WTC11 (cell line): ENCODE results near the gene LTBP3. TPM values are rescaled to one million over a fixed set of nuclear protein-coding genes. Genes with fewer than 3 reads are reported as not detected.

Experiments used
- ATAC-seq: fragments of 200-7000 bp; cut with Tn5 transposase; 2 replicates; pipeline ENCODE4 v1.10.0; 2021; ENCODE audit warnings: mild to moderate bottlenecking, moderate library complexity
- CTCF ChIA-PET: fragments of 300-600 bp; sonication (Branson Sonifier 250); formaldehyde crosslinking; loops from one replicate; lab custom pipeline; 2021; ENCODE audit warnings: antibody characterized with exemption; lab: Charles Lee
- POLR2A ChIA-PET: fragments of 350-600 bp; sonication (Branson Sonifier 250); formaldehyde crosslinking; loops from one replicate; lab custom pipeline; 2021; ENCODE audit warnings: antibody characterized with exemption; lab: Charles Lee
- DNase-seq: peaks from one replicate; pipeline ENCODE4 v3.0.0; 2021; ENCODE audit warnings: low spot score
- H3K27ac Mint-ChIP-seq: 2 replicates; pipeline ENCODE4 v1.8.0; 2021; ENCODE audit warnings: mixed read lengths
- H3K27me3 Mint-ChIP-seq: 2 replicates; pipeline ENCODE4 v1.8.0; 2021; ENCODE audit warnings: low read depth, mild to moderate bottlenecking, moderate library complexity, mixed read lengths
- H3K36me3 Mint-ChIP-seq: 2 replicates; pipeline ENCODE4 v1.8.0; 2021; ENCODE audit warnings: mixed read lengths
- H3K4me1 Mint-ChIP-seq: 2 replicates; pipeline ENCODE4 v1.8.0; 2022; ENCODE audit warnings: mixed read lengths
- H3K4me3 Mint-ChIP-seq: 2 replicates; pipeline ENCODE4 v1.8.0; 2021; ENCODE audit warnings: mild to moderate bottlenecking, moderate library complexity, mixed read lengths
- H3K9me3 Mint-ChIP-seq: 2 replicates; pipeline ENCODE4 v1.8.0; 2021; ENCODE audit warnings: mixed read lengths
- ATF1 ChIP-seq: sonication (generic); formaldehyde crosslinking; IDR thresholded peaks from 2 replicates; pipeline ENCODE4 v1.8.1; 2023; ENCODE audit warnings: mild to moderate bottlenecking, moderate library complexity, missing genetic modification reagents
- CREM ChIP-seq: sonication (generic); formaldehyde crosslinking; IDR thresholded peaks from 2 replicates; pipeline ENCODE4 v1.8.1; 2022; ENCODE audit warnings: mild to moderate bottlenecking, missing genetic modification reagents, moderate library complexity
- EMX1 ChIP-seq: fragments of 250-450 bp; sonication (Bioruptor Pico); IDR thresholded peaks from 2 replicates; pipeline ENCODE4 v1.8.0; 2021; ENCODE audit warnings: mild to moderate bottlenecking
- ESRRA ChIP-seq: sonication (generic); formaldehyde crosslinking; IDR thresholded peaks from 2 replicates; pipeline ENCODE4 v1.8.1; 2022; ENCODE audit warnings: mild to moderate bottlenecking, missing genetic modification reagents, borderline replicate concordance
- GTF2I ChIP-seq: fragments of 250-450 bp; sonication (Bioruptor Pico); conservative IDR thresholded peaks from 2 replicates; pipeline ENCODE4 v1.4.0; 2021; ENCODE audit warnings: mild to moderate bottlenecking
- IRF2 ChIP-seq: sonication (generic); formaldehyde crosslinking; IDR thresholded peaks from 2 replicates; pipeline ENCODE4 v1.8.0; 2022; ENCODE audit warnings: low read depth, missing genetic modification reagents, borderline replicate concordance
- NR1H2 ChIP-seq: sonication (generic); formaldehyde crosslinking; IDR thresholded peaks from 2 replicates; pipeline ENCODE4 v1.9.0; 2021; ENCODE audit warnings: mild to moderate bottlenecking, moderate library complexity, missing genetic modification reagents
- SMAD4 ChIP-seq: sonication (generic); formaldehyde crosslinking; IDR thresholded peaks from 2 replicates; pipeline ENCODE4 v1.8.0; 2022; ENCODE audit warnings: mild to moderate bottlenecking, missing genetic modification reagents
- ZBTB21 ChIP-seq: sonication (generic); formaldehyde crosslinking; IDR thresholded peaks from 2 replicates; pipeline ENCODE4 v1.8.1; 2023; ENCODE audit warnings: mild to moderate bottlenecking, missing genetic modification reagents, borderline replicate concordance
- ZNF121 ChIP-seq: sonication (generic); formaldehyde crosslinking; IDR thresholded peaks from 2 replicates; pipeline ENCODE4 v1.8.0; 2023; ENCODE audit warnings: missing genetic modification reagents
- ZNF317 ChIP-seq: sonication (generic); formaldehyde crosslinking; IDR thresholded peaks from 2 replicates; pipeline ENCODE4 v1.8.1; 2023; ENCODE audit warnings: low read depth, mild to moderate bottlenecking, moderate library complexity, missing genetic modification reagents, borderline replicate concordance
- total RNA-seq: library from RNA; stranded (reverse); gene quantifications from 3 replicates; pipeline ENCODE4 v1.2.3, GENCODE V29; 2021
- TF ChIP-seq, protein P1 (sequence below): sonication (generic); formaldehyde crosslinking; IDR thresholded peaks from 2 replicates; pipeline ENCODE4 v1.8.1; 2023; ENCODE audit warnings: mild to moderate bottlenecking, missing genetic modification reagents, moderate library complexity
- TF ChIP-seq, protein P2 (sequence below): sonication (generic); formaldehyde crosslinking; IDR thresholded peaks from 2 replicates; pipeline ENCODE4 v1.8.0; 2023; ENCODE audit warnings: missing genetic modification reagents, mild to moderate bottlenecking, borderline replicate concordance
- TF ChIP-seq, protein P3 (sequence below): sonication (generic); formaldehyde crosslinking; IDR thresholded peaks from 2 replicates; pipeline ENCODE4 v1.8.1; 2022; ENCODE audit warnings: mild to moderate bottlenecking, moderate library complexity, missing genetic modification reagents
- TF ChIP-seq, protein P4 (sequence below): sonication (generic); formaldehyde crosslinking; IDR thresholded peaks from 2 replicates; pipeline ENCODE4 v1.8.1; 2023; ENCODE audit warnings: mild to moderate bottlenecking, missing genetic modification reagents
- TF ChIP-seq, protein P5 (sequence below): fragments of 250-450 bp; sonication (Bioruptor Pico); IDR thresholded peaks from 2 replicates; pipeline ENCODE4 v2.1.2; 2022; ENCODE audit warnings: mild to moderate bottlenecking, moderate library complexity
- TF ChIP-seq, protein P6 (sequence below): fragments of 250-450 bp; sonication (Bioruptor Pico); IDR thresholded peaks from 2 replicates; pipeline ENCODE4 v1.9.0; 2021; ENCODE audit warnings: moderate library complexity, mild to moderate bottlenecking, inconsistent platforms, borderline replicate concordance
- TF ChIP-seq, protein P7 (sequence below): sonication (generic); formaldehyde crosslinking; IDR thresholded peaks from 2 replicates; pipeline ENCODE4 v1.8.0; 2022; ENCODE audit warnings: missing genetic modification reagents
- TF ChIP-seq, protein P8 (sequence below): sonication (generic); formaldehyde crosslinking; IDR thresholded peaks from 2 replicates; pipeline ENCODE4 v1.8.0; 2023; ENCODE audit warnings: mild to moderate bottlenecking, missing genetic modification reagents

Gene LTBP3
- total RNA-seq, 1 experiment from 2014 or later = 20.7 TPM

DNA sequence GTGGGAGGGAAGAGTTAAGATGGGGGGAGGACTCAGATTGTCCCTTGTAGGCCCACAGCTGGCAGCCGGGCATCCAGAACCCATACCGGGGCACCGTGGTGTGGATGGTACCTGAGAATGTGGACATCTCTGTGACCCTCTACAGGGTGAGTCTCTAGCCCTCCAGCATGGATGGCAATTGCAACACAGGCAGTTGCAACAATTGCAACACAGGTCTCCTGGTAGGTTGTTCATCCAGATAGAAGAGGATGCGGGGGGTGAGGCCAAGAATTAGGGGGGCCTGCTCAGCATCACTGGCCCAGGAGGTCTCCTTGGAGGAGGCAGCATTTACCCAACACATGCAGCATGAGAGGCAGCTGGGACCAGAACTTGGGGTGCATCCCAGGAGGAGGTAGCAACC lies 21.1 kb upstream of the LTBP3 start:
- peaks cover 66% of the 10 kb centered on the region for H3K27me3 Mint-ChIP-seq
- TF ChIP-seq CREM (CRISPR knock-in tag) = no peak
- TF ChIP-seq EMX1 (CRISPR knock-in tag) = no peak
- TF ChIP-seq ZBTB21 = no peak
- TF ChIP-seq NR1H2 (CRISPR knock-in tag) = no peak
- TF ChIP-seq, protein P1, sequence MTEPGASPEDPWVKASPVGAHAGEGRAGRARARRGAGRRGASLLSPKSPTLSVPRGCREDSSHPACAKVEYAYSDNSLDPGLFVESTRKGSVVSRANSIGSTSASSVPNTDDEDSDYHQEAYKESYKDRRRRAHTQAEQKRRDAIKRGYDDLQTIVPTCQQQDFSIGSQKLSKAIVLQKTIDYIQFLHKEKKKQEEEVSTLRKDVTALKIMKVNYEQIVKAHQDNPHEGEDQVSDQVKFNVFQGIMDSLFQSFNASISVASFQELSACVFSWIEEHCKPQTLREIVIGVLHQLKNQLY (CRISPR knock-in tag) = no peak
- TF ChIP-seq, protein P2, sequence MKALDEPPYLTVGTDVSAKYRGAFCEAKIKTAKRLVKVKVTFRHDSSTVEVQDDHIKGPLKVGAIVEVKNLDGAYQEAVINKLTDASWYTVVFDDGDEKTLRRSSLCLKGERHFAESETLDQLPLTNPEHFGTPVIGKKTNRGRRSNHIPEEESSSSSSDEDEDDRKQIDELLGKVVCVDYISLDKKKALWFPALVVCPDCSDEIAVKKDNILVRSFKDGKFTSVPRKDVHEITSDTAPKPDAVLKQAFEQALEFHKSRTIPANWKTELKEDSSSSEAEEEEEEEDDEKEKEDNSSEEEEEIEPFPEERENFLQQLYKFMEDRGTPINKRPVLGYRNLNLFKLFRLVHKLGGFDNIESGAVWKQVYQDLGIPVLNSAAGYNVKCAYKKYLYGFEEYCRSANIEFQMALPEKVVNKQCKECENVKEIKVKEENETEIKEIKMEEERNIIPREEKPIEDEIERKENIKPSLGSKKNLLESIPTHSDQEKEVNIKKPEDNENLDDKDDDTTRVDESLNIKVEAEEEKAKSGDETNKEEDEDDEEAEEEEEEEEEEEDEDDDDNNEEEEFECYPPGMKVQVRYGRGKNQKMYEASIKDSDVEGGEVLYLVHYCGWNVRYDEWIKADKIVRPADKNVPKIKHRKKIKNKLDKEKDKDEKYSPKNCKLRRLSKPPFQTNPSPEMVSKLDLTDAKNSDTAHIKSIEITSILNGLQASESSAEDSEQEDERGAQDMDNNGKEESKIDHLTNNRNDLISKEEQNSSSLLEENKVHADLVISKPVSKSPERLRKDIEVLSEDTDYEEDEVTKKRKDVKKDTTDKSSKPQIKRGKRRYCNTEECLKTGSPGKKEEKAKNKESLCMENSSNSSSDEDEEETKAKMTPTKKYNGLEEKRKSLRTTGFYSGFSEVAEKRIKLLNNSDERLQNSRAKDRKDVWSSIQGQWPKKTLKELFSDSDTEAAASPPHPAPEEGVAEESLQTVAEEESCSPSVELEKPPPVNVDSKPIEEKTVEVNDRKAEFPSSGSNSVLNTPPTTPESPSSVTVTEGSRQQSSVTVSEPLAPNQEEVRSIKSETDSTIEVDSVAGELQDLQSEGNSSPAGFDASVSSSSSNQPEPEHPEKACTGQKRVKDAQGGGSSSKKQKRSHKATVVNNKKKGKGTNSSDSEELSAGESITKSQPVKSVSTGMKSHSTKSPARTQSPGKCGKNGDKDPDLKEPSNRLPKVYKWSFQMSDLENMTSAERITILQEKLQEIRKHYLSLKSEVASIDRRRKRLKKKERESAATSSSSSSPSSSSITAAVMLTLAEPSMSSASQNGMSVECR = no peak
- TF ChIP-seq, protein P3, sequence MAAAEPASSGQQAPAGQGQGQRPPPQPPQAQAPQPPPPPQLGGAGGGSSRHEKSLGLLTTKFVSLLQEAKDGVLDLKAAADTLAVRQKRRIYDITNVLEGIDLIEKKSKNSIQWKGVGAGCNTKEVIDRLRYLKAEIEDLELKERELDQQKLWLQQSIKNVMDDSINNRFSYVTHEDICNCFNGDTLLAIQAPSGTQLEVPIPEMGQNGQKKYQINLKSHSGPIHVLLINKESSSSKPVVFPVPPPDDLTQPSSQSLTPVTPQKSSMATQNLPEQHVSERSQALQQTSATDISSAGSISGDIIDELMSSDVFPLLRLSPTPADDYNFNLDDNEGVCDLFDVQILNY = no peak
- no peak for TF ChIP-seq GTF2I (CRISPR knock-in tag)
- TF ChIP-seq, protein P4, sequence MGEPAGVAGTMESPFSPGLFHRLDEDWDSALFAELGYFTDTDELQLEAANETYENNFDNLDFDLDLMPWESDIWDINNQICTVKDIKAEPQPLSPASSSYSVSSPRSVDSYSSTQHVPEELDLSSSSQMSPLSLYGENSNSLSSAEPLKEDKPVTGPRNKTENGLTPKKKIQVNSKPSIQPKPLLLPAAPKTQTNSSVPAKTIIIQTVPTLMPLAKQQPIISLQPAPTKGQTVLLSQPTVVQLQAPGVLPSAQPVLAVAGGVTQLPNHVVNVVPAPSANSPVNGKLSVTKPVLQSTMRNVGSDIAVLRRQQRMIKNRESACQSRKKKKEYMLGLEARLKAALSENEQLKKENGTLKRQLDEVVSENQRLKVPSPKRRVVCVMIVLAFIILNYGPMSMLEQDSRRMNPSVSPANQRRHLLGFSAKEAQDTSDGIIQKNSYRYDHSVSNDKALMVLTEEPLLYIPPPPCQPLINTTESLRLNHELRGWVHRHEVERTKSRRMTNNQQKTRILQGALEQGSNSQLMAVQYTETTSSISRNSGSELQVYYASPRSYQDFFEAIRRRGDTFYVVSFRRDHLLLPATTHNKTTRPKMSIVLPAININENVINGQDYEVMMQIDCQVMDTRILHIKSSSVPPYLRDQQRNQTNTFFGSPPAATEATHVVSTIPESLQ (CRISPR knock-in tag) = no peak
- TF ChIP-seq, protein P5, sequence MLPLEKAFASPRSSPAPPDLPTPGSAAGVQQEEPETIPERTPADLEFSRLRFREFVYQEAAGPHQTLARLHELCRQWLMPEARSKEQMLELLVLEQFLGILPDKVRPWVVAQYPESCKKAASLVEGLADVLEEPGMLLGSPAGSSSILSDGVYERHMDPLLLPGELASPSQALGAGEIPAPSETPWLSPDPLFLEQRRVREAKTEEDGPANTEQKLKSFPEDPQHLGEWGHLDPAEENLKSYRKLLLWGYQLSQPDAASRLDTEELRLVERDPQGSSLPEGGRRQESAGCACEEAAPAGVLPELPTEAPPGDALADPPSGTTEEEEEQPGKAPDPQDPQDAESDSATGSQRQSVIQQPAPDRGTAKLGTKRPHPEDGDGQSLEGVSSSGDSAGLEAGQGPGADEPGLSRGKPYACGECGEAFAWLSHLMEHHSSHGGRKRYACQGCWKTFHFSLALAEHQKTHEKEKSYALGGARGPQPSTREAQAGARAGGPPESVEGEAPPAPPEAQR (CRISPR knock-in tag) = no peak
- TF ChIP-seq, protein P6, sequence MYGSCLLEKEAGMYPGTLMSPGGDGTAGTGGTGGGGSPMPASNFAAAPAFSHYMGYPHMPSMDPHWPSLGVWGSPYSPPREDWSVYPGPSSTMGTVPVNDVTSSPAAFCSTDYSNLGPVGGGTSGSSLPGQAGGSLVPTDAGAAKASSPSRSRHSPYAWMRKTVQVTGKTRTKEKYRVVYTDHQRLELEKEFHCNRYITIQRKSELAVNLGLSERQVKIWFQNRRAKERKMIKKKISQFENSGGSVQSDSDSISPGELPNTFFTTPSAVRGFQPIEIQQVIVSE (CRISPR knock-in tag) = no peak
- TF ChIP-seq, protein P7, sequence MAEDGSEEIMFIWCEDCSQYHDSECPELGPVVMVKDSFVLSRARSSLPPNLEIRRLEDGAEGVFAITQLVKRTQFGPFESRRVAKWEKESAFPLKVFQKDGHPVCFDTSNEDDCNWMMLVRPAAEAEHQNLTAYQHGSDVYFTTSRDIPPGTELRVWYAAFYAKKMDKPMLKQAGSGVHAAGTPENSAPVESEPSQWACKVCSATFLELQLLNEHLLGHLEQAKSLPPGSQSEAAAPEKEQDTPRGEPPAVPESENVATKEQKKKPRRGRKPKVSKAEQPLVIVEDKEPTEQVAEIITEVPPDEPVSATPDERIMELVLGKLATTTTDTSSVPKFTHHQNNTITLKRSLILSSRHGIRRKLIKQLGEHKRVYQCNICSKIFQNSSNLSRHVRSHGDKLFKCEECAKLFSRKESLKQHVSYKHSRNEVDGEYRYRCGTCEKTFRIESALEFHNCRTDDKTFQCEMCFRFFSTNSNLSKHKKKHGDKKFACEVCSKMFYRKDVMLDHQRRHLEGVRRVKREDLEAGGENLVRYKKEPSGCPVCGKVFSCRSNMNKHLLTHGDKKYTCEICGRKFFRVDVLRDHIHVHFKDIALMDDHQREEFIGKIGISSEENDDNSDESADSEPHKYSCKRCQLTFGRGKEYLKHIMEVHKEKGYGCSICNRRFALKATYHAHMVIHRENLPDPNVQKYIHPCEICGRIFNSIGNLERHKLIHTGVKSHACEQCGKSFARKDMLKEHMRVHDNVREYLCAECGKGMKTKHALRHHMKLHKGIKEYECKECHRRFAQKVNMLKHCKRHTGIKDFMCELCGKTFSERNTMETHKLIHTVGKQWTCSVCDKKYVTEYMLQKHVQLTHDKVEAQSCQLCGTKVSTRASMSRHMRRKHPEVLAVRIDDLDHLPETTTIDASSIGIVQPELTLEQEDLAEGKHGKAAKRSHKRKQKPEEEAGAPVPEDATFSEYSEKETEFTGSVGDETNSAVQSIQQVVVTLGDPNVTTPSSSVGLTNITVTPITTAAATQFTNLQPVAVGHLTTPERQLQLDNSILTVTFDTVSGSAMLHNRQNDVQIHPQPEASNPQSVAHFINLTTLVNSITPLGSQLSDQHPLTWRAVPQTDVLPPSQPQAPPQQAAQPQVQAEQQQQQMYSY (CRISPR knock-in tag) = no peak
- TF ChIP-seq ZNF317 (CRISPR knock-in tag) = no peak
- no peak for TF ChIP-seq IRF2 (CRISPR knock-in tag)
- TF ChIP-seq ZNF121 (CRISPR knock-in tag) = no peak
- no peak for TF ChIP-seq ATF1
- TF ChIP-seq, protein P8, sequence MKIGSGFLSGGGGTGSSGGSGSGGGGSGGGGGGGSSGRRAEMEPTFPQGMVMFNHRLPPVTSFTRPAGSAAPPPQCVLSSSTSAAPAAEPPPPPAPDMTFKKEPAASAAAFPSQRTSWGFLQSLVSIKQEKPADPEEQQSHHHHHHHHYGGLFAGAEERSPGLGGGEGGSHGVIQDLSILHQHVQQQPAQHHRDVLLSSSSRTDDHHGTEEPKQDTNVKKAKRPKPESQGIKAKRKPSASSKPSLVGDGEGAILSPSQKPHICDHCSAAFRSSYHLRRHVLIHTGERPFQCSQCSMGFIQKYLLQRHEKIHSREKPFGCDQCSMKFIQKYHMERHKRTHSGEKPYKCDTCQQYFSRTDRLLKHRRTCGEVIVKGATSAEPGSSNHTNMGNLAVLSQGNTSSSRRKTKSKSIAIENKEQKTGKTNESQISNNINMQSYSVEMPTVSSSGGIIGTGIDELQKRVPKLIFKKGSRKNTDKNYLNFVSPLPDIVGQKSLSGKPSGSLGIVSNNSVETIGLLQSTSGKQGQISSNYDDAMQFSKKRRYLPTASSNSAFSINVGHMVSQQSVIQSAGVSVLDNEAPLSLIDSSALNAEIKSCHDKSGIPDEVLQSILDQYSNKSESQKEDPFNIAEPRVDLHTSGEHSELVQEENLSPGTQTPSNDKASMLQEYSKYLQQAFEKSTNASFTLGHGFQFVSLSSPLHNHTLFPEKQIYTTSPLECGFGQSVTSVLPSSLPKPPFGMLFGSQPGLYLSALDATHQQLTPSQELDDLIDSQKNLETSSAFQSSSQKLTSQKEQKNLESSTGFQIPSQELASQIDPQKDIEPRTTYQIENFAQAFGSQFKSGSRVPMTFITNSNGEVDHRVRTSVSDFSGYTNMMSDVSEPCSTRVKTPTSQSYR (CRISPR knock-in tag) = no peak
- no peak for TF ChIP-seq SMAD4 (CRISPR knock-in tag)
- TF ChIP-seq ESRRA = no peak
- TF ChIP-seq, all 79 proteins: peak for 0
- Mint-ChIP-seq H3K4me1 (peaks cover 17% of the 10 kb centered on the region), H3K4me3 (no peak overlapping the region), H3K36me3 (no peaks in the 10 kb centered on the region), H3K27ac (no peak overlapping the region), H3K9me3 (no peaks in the 10 kb centered on the region)
- DNase-seq = no peak
- no peak for ATAC-seq
- CTCF ChIA-PET = interaction anchor here (0.6 to 1.5 kb wide), 3 partner anchors 15 to 38 kb away, joined by 3 to 5 read pairs (median 4); no protein-coding TSS in a partner anchor
- POLR2A ChIA-PET = no interaction called here
